Glomerular endothelial cell (primary cell): ENCODE results near the gene KRT31. TPM values are rescaled to one million over a fixed set of nuclear protein-coding genes. Genes with fewer than 3 reads are reported as not detected.
"Not testable (repeated sequence)": the region's sequence is repeated elsewhere in the genome, so short reads cannot be mapped to it uniquely, and the experiment has no call there.

Experiments
- DNase-seq: peaks from one replicate; pipeline ENCODE4 v3.0.0-alpha.2; 2011; ENCODE audit warnings: low read depth, low spot score; ENCODE audit errors: extremely low read depth
- total RNA-seq: library from RNA; depleted of rRNA; stranded (reverse); fragments of >200 nt; gene quantifications from 2 replicates; pipeline ENCODE4 v1.2.3, GENCODE V29; 2015

KRT31 gene
- total RNA-seq, 1 donor from 2014 or later = not detected

GRCh38 chr17:41347869-41348760 lies 49.3 kb downstream of the KRT31 start:
- DNase-seq = no peak

- not testable (repeated sequence) for DNase-seq
Measured at GRCh38 chr17:41346421-41346820, 51.0 kb downstream of the KRT31 start.

- DNase-seq = no peak
Measured at GRCh38 chr17:41345992-41346391, 51.4 kb downstream of the KRT31 start.

Other genes with a start within 250 kb of the KRT31 start
- not detected in 2 replicates for gene KRTAP4-5, start 247.8 kb downstream of the KRT31 start, total RNA-seq
- not detected in 2 replicates for gene KRTAP4-4, start 236.9 kb downstream of the KRT31 start, total RNA-seq
- not detected in 2 replicates for gene KRTAP4-3, start 229.4 kb downstream of the KRT31 start, total RNA-seq
- not detected in 2 replicates for gene KRTAP4-2, start 219.4 kb downstream of the KRT31 start, total RNA-seq
- not detected in 2 replicates for gene KRTAP4-1, start 212.7 kb downstream of the KRT31 start, total RNA-seq
- not detected in 2 replicates for gene KRTAP9-1, start 207.7 kb downstream of the KRT31 start, total RNA-seq
- not detected in 2 replicates for gene KRTAP9-2, start 171.0 kb downstream of the KRT31 start, total RNA-seq
- not detected in 2 replicates for gene KRTAP9-3, start 165.2 kb downstream of the KRT31 start, total RNA-seq
- not detected in 2 replicates for gene KRTAP9-8, start 159.6 kb downstream of the KRT31 start, total RNA-seq
- gene KRTAP9-4, start 147.9 kb downstream of the KRT31 start, total RNA-seq = not detected in 2 replicates
- not detected in 2 replicates for gene KRTAP9-9, start 142.2 kb downstream of the KRT31 start, total RNA-seq
- not detected in 2 replicates for gene KRTAP9-6, start 132.2 kb downstream of the KRT31 start, total RNA-seq
- gene KRTAP9-7, start 121.9 kb downstream of the KRT31 start, total RNA-seq = not detected in 2 replicates
- not detected in 2 replicates for gene KRTAP29-1, start 94.8 kb downstream of the KRT31 start, total RNA-seq
- gene KRTAP16-1, start 88.3 kb downstream of the KRT31 start, total RNA-seq = not detected in 2 replicates
- not detected in 2 replicates for gene KRTAP17-1, start 81.9 kb downstream of the KRT31 start, total RNA-seq
- not detected in 2 replicates for gene KRT33A, start 46.8 kb downstream of the KRT31 start, total RNA-seq
- not detected in 2 replicates for gene KRT33B, start 27.8 kb downstream of the KRT31 start, total RNA-seq
- gene KRT34, start 15.3 kb downstream of the KRT31 start, total RNA-seq = 0.35 TPM in 1 of 2 replicates, not detected in the other
- not detected in 2 replicates for gene KRT37, start 27.0 kb upstream of the KRT31 start, total RNA-seq
- not detected in 2 replicates for gene KRT38, start 43.4 kb upstream of the KRT31 start, total RNA-seq
- not detected in 2 replicates for gene KRT32, start 69.8 kb upstream of the KRT31 start, total RNA-seq
- not detected in 2 replicates for gene KRT35, start 83.5 kb upstream of the KRT31 start, total RNA-seq
- not detected in 2 replicates for gene KRT36, start 92.3 kb upstream of the KRT31 start, total RNA-seq
- gene KRT13, start 108.0 kb upstream of the KRT31 start, total RNA-seq = not detected in 2 replicates
- 3.4 and 11.4 TPM in 2 replicates for gene KRT15, start 121.3 kb upstream of the KRT31 start, total RNA-seq
- 23.7 and 211 TPM in 2 replicates for gene KRT19, start 130.7 kb upstream of the KRT31 start, total RNA-seq
- not detected in 2 replicates for gene KRT9, start 174.5 kb upstream of the KRT31 start, total RNA-seq
- not detected in 2 replicates for gene KRT14, start 189.3 kb upstream of the KRT31 start, total RNA-seq
- gene KRT16, start 215.2 kb upstream of the KRT31 start, total RNA-seq = not detected in 2 replicates
- gene KRT17, start 227.0 kb upstream of the KRT31 start, total RNA-seq = 2.7 TPM in 1 of 2 replicates, not detected in the other